Keratinocyte (primary cell): ENCODE measurements around the gene CDK14. TPM values are rescaled to one million over a fixed set of nuclear protein-coding genes. Genes with fewer than 3 reads are reported as not detected.

Source experiments
- DNase-seq: peaks from one replicate; pipeline ENCODE4 v3.0.0-alpha.2; 2011; ENCODE audit warnings: low read depth, missing footprints, low spot score
- FAIRE-seq: peaks from 2 replicates; lab custom pipeline; 2011; peaks lifted over from hg19 to GRCh38; lab: Jason Lieb, UNC
- H2AFZ ChIP-seq: 2 replicates; pipeline ENCODE4 v1.6.0; 2012; ENCODE audit warnings: low read length, control low read depth, inconsistent platforms; ENCODE audit not compliant: control insufficient read depth
- H3K27ac ChIP-seq: 2 replicates; pipeline ENCODE4 v1.5.1; 2011; ENCODE audit warnings: low read length; ENCODE audit not compliant: control insufficient read depth, insufficient read depth
- H3K27me3 ChIP-seq: 3 replicates; pipeline ENCODE4 v1.6.0; 2011; ENCODE audit warnings: low read length; ENCODE audit not compliant: control insufficient read depth, insufficient read depth; ENCODE audit errors: extremely low read depth
- H3K36me3 ChIP-seq, 2 experiments: 2 replicates in 1 of 2; 3 replicates in 1 of 2; pipeline ENCODE4 v1.5.1; 2011; ENCODE audit warnings: low read length in 2 of 2, mild to moderate bottlenecking in 1 of 2; ENCODE audit not compliant: control insufficient read depth in 2 of 2, insufficient read depth in 2 of 2; ENCODE audit errors: extremely low read depth in 1 of 2
- H3K4me1 ChIP-seq: 3 replicates; pipeline ENCODE4 v1.5.1; 2011; ENCODE audit warnings: low read length; ENCODE audit not compliant: control insufficient read depth, insufficient read depth; ENCODE audit errors: extremely low read depth
- H3K4me2 ChIP-seq: 3 replicates; pipeline ENCODE4 v1.6.0; 2011; ENCODE audit warnings: low read depth, low read length; ENCODE audit not compliant: control insufficient read depth, insufficient read depth; ENCODE audit errors: extremely low read depth
- H3K4me3 ChIP-seq, 3 experiments: fragments of 200-600 bp in 1 of 3; sonication (generic) in 1 of 3; 2 replicates in 2 of 3; 3 replicates in 1 of 3; pipeline ENCODE4 v1.5.1; 2011 to 2016; ENCODE audit warnings: low read length in 3 of 3, mild to moderate bottlenecking in 3 of 3, control low read depth in 2 of 3, inconsistent platforms in 1 of 3, low read depth in 1 of 3, mixed read lengths in 1 of 3, mixed run types in 1 of 3, moderate library complexity in 1 of 3; ENCODE audit not compliant: control insufficient read depth in 2 of 3, insufficient read depth in 2 of 3; ENCODE audit errors: extremely low read depth in 1 of 3
- H3K79me2 ChIP-seq: 2 replicates; pipeline ENCODE4 v1.6.0; 2012; ENCODE audit warnings: low read length; ENCODE audit not compliant: control insufficient read depth, insufficient read depth
- H3K9ac ChIP-seq: 3 replicates; pipeline ENCODE4 v1.6.0; 2011; ENCODE audit warnings: low read length; ENCODE audit not compliant: control insufficient read depth, insufficient read depth; ENCODE audit errors: extremely low read depth
- H3K9me1 ChIP-seq: 3 replicates; pipeline ENCODE4 v1.6.0; 2011; ENCODE audit warnings: low read length; ENCODE audit not compliant: control insufficient read depth, insufficient read depth; ENCODE audit errors: extremely low read depth
- H3K9me3 ChIP-seq: 2 replicates; pipeline ENCODE4 v1.5.1; 2012; ENCODE audit warnings: low read depth, low read length; ENCODE audit not compliant: control insufficient read depth
- H4K20me1 ChIP-seq: 3 replicates; pipeline ENCODE4 v1.6.0; 2011; ENCODE audit warnings: low read length; ENCODE audit not compliant: control insufficient read depth, insufficient read depth; ENCODE audit errors: extremely low read depth
- EZH2 ChIP-seq: IDR thresholded peaks from one replicate; pipeline ENCODE4 v1.6.1; 2012; ENCODE audit warnings: inconsistent platforms, mild to moderate bottlenecking, low read length, moderate library complexity
- dilution Hi-C: fragments of 300-500 bp; cut with MboI; formaldehyde crosslinking; loops from one replicate; pipeline ENCODE4 v1.7.0; 2020; ENCODE audit warnings: low sequenced_read_pairs; ENCODE audit not compliant: extremely low pct_ligation_motif_present
- polyA plus RNA-seq, 5 experiments: library from polyadenylated mRNA; depleted of rRNA in 3 of 5; stranded (reverse) in 3 of 5; stranded (forward) in 1 of 5; unstranded in 1 of 5; fragments of >200 nt; gene quantifications; 1 replicate in 1 of 5; 2 replicates in 3 of 5; 3 replicates in 1 of 5; pipeline versions ENCODE4 v1.2.1 to v1.2.3, GENCODE V29; 2011 to 2012; ENCODE audit warnings: missing spikeins in 2 of 5, low read depth in 1 of 5, low replicate concordance in 1 of 5
- TF ChIP-seq, protein P1 (sequence below), 3 experiments: IDR thresholded peaks in 1 of 3; conservative IDR thresholded peaks in 1 of 3; optimal IDR thresholded peaks in 1 of 3; 2 replicates in 2 of 3; 3 replicates in 1 of 3; pipeline versions ENCODE3 to v1.5.1; 2011; ENCODE audit warnings: low read length in 3 of 3, mild to moderate bottlenecking in 3 of 3, moderate library complexity in 2 of 3, control low read depth in 1 of 3, inconsistent platforms in 1 of 3; ENCODE audit not compliant: insufficient read depth in 2 of 3; ENCODE audit errors: extremely low read depth in 1 of 3

Gene CDK14
- polyA plus RNA-seq, 1 donor (not counting 4 experiments of a cell fraction or from before 2014, with no cell fraction given) = 4.0 TPM

- dilution Hi-C loops = no loop called here
- DNase-seq (no peak), FAIRE-seq (no peak)
- Histone ChIP-seq H2AFZ (no peak overlapping the region), H3K27me3 (no peaks in the 10 kb centered on the region), H3K36me3 (no peaks in the 10 kb centered on the region), H3K9me1 (no peaks in the 10 kb centered on the region), H3K9me3 (no peaks in the 10 kb centered on the region), H3K79me2 (no peaks in the 10 kb centered on the region), H4K20me1 (no peaks in the 10 kb centered on the region), H3K9ac (no peak overlapping the region), H3K4me3 (no peak overlapping the region), H3K4me1 (peaks cover 23% of the 10 kb centered on the region), H3K4me2 (no peak overlapping the region), H3K27ac (no peak overlapping the region)
- no peak for TF ChIP-seq EZH2
- TF ChIP-seq, protein P1, sequence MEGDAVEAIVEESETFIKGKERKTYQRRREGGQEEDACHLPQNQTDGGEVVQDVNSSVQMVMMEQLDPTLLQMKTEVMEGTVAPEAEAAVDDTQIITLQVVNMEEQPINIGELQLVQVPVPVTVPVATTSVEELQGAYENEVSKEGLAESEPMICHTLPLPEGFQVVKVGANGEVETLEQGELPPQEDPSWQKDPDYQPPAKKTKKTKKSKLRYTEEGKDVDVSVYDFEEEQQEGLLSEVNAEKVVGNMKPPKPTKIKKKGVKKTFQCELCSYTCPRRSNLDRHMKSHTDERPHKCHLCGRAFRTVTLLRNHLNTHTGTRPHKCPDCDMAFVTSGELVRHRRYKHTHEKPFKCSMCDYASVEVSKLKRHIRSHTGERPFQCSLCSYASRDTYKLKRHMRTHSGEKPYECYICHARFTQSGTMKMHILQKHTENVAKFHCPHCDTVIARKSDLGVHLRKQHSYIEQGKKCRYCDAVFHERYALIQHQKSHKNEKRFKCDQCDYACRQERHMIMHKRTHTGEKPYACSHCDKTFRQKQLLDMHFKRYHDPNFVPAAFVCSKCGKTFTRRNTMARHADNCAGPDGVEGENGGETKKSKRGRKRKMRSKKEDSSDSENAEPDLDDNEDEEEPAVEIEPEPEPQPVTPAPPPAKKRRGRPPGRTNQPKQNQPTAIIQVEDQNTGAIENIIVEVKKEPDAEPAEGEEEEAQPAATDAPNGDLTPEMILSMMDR (optimal IDR thresholded peaks at IDR 0.05 in 1 of 3, IDR thresholded peaks at IDR 0.05 in 1 of 3, conservative IDR thresholded peaks at IDR 0.05 in 1 of 3; ENCODE audit: extremely low read depth in 1 of 3, insufficient read depth in 2 of 3, low read length in 3 of 3) = no peak
These were observed 29.9 kb downstream of the CDK14 start for GRCh38 chr7:90626013-90626412.

DNA sequence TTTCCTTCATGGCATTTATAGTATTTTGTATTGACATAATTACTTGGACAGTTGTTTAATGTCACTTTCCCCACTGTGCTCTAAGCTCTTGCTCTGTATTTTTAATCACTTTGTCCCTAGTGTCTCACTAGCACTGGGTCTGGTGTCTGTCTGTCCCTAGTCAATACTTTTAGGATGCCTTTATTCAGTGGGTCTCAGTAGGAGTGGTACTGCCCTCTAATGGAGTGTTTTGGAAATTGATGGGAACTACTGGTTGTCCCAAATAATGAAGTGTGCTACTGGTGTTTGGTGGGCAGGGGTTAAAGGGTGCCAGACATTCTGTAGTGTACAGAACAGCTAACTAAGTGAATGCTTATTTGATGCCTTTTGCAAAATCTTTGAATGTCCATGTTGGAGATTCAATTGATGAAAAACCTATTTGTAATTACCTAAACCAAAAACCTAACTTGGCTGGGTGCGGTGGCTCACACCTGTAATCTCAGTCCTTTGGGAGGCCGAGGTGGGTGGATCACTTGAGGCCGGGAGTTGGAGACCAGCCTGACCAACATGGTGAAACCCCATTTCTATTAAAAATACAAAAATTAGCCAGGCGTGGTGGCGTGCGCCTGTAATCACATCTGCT lies 33.3 kb downstream of the CDK14 start:
- Histone ChIP-seq H3K36me3 (no peaks in the 10 kb centered on the region), H4K20me1 (no peaks in the 10 kb centered on the region), H3K9ac (no peak overlapping the region), H3K4me3 (no peak overlapping the region), H2AFZ (no peak overlapping the region), H3K4me1 (peaks cover 16% of the 10 kb centered on the region), H3K9me1 (no peaks in the 10 kb centered on the region), H3K27ac (no peak overlapping the region), H3K9me3 (no peaks in the 10 kb centered on the region), H3K27me3 (no peaks in the 10 kb centered on the region), H3K79me2 (no peaks in the 10 kb centered on the region), H3K4me2 (no peak overlapping the region)
- TF ChIP-seq EZH2 = no peak
- TF ChIP-seq, protein P1 (optimal IDR thresholded peaks at IDR 0.05 in 1 of 3, IDR thresholded peaks at IDR 0.05 in 1 of 3, conservative IDR thresholded peaks at IDR 0.05 in 1 of 3; ENCODE audit: extremely low read depth in 1 of 3, insufficient read depth in 2 of 3, low read length in 3 of 3) = peak; percentile 63 to 67 (median 65)
- no peak for FAIRE-seq
- dilution Hi-C loops = no loop called here
- DNase-seq = no peak
